Mammary epithelial cell (primary cell): ENCODE measurements around the gene MUC2.

Source experiments
- EZH2 ChIP-seq: IDR thresholded peaks from 2 replicates; pipeline ENCODE4 v1.6.1; 2012; ENCODE audit warnings: low read length, inconsistent platforms, borderline replicate concordance
- TF ChIP-seq, protein P1 (sequence below), 2 donors: IDR thresholded peaks in 1 of 2; conservative IDR thresholded peaks in 1 of 2; 2 replicates each; pipeline ENCODE4 v1.5.1; 2011 to 2012; ENCODE audit warnings: inconsistent platforms in 2 of 2, low read length in 2 of 2, mild to moderate bottlenecking in 2 of 2, control low read depth in 1 of 2, low read depth in 1 of 2; ENCODE audit not compliant: insufficient read depth in 1 of 2; ENCODE audit errors: extremely low read depth in 1 of 2

- TF ChIP-seq, protein P1, sequence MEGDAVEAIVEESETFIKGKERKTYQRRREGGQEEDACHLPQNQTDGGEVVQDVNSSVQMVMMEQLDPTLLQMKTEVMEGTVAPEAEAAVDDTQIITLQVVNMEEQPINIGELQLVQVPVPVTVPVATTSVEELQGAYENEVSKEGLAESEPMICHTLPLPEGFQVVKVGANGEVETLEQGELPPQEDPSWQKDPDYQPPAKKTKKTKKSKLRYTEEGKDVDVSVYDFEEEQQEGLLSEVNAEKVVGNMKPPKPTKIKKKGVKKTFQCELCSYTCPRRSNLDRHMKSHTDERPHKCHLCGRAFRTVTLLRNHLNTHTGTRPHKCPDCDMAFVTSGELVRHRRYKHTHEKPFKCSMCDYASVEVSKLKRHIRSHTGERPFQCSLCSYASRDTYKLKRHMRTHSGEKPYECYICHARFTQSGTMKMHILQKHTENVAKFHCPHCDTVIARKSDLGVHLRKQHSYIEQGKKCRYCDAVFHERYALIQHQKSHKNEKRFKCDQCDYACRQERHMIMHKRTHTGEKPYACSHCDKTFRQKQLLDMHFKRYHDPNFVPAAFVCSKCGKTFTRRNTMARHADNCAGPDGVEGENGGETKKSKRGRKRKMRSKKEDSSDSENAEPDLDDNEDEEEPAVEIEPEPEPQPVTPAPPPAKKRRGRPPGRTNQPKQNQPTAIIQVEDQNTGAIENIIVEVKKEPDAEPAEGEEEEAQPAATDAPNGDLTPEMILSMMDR (conservative IDR thresholded peaks at IDR 0.05 in 1 of 2, IDR thresholded peaks at IDR 0.05 in 1 of 2; ENCODE audit: extremely low read depth in 1 of 2, insufficient read depth in 1 of 2, low read depth in 1 of 2, low read length in 2 of 2) = no peak
- no peak for TF ChIP-seq EZH2
Observed at GRCh38 chr11:1041936-1042608, 32.6 kb upstream of the MUC2 start.
